Measurements from ENCODE around the gene TSPAN5. TPM values are rescaled to one million over a fixed set of nuclear protein-coding genes. Genes with fewer than 3 reads are reported as not detected.

The TSPAN5 gene
- total RNA-seq, 1 donor from 2014 or later: 61.4 TPM

DNA sequence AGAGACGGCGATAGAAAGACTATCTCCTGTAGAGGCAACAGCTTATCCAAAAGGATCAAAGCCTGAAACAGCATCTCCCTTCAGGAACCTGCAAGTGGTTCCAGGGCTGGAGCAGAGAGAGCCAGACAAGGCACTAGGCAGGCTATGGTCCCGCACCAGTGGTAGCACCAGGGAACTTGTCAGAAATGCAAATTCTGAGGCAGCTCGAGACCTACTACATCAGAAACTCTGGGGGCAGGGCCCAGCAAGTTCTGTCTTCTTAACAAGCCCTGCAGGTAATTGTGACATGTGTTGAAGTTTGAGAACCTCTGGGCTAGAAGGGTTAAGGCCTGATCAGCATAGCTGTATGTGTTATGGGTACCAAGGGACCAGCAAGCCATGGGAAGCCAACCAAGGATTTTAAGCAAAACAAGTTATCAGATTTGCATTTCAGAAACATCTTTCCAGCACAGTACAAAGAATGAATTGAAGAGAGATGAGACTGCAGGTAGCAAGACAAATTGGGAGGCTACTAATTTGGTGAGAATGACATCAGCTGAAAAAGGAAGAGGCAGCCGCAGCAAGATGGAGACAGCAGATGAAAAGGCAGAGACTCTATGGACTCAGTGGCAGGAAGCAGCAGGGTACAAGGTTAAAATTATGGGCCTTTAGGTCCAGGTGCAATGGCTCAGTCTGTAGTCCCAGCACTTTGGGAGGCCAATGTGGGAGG, 139.7 kb downstream of the TSPAN5 start:
- peaks cover 88% of the 10 kb centered on the region for H3K4me1 Mint-ChIP-seq (ENCODE audit: low read depth, unreplicated experiment)
- H4K20me1 ChIP-seq (ENCODE audit: insufficient read depth, low read length): no peaks in the 10 kb centered on the region
- H3K4me3 Mint-ChIP-seq (ENCODE audit: unreplicated experiment): peak overlapping the region; percentile 42
- no peaks in the 10 kb centered on the region for H3K36me3 ChIP-seq (ENCODE audit: insufficient read depth, low read length)
- no peak overlapping the region for H2AFZ ChIP-seq (ENCODE audit: low read depth, low read length)
- peak overlapping the region; percentile 99 for H3K27ac Mint-ChIP-seq (ENCODE audit: unreplicated experiment)
- peaks cover 74% of the 10 kb centered on the region for H3K79me2 ChIP-seq (ENCODE audit: insufficient read depth, low read length)
- no peaks in the 10 kb centered on the region for H3K9me3 Mint-ChIP-seq (ENCODE audit: unreplicated experiment)
- H3K9ac ChIP-seq (ENCODE audit: low read length): peak overlapping the region; percentile 80
- peak overlapping the region; percentile 65 for H3K4me2 ChIP-seq (ENCODE audit: low read length)
- H3K4me3 ChIP-seq (ENCODE audit: insufficient read depth, low read depth, low read length): no peak overlapping the region
- peaks cover 87% of the 10 kb centered on the region for H3K4me1 ChIP-seq (ENCODE audit: insufficient read depth, low read length)
- H3K36me3 Mint-ChIP-seq (ENCODE audit: low read depth, unreplicated experiment): no peaks in the 10 kb centered on the region
- FAIRE-seq: no peak
- H3K27ac ChIP-seq (ENCODE audit: low read depth, low read length): peak overlapping the region; percentile 97
- no peaks in the 10 kb centered on the region for H3K27me3 ChIP-seq (ENCODE audit: insufficient read depth, low read length)
- TF ChIP-seq, protein P1, sequence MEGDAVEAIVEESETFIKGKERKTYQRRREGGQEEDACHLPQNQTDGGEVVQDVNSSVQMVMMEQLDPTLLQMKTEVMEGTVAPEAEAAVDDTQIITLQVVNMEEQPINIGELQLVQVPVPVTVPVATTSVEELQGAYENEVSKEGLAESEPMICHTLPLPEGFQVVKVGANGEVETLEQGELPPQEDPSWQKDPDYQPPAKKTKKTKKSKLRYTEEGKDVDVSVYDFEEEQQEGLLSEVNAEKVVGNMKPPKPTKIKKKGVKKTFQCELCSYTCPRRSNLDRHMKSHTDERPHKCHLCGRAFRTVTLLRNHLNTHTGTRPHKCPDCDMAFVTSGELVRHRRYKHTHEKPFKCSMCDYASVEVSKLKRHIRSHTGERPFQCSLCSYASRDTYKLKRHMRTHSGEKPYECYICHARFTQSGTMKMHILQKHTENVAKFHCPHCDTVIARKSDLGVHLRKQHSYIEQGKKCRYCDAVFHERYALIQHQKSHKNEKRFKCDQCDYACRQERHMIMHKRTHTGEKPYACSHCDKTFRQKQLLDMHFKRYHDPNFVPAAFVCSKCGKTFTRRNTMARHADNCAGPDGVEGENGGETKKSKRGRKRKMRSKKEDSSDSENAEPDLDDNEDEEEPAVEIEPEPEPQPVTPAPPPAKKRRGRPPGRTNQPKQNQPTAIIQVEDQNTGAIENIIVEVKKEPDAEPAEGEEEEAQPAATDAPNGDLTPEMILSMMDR (IDR thresholded peaks at IDR 0.05; ENCODE audit: insufficient read depth, low read depth, low read length): no peak
- no peak for TF ChIP-seq EZH2 (IDR thresholded peaks at IDR 0.05; ENCODE audit: insufficient read depth, low read length)
- H3K27me3 Mint-ChIP-seq (ENCODE audit: low read depth, unreplicated experiment): no peaks in the 10 kb centered on the region
- H3K9me3 ChIP-seq (ENCODE audit: insufficient read depth, low read depth, low read length): no peaks in the 10 kb centered on the region
- no peak for DNase-seq (ENCODE audit: low read depth)

DNA sequence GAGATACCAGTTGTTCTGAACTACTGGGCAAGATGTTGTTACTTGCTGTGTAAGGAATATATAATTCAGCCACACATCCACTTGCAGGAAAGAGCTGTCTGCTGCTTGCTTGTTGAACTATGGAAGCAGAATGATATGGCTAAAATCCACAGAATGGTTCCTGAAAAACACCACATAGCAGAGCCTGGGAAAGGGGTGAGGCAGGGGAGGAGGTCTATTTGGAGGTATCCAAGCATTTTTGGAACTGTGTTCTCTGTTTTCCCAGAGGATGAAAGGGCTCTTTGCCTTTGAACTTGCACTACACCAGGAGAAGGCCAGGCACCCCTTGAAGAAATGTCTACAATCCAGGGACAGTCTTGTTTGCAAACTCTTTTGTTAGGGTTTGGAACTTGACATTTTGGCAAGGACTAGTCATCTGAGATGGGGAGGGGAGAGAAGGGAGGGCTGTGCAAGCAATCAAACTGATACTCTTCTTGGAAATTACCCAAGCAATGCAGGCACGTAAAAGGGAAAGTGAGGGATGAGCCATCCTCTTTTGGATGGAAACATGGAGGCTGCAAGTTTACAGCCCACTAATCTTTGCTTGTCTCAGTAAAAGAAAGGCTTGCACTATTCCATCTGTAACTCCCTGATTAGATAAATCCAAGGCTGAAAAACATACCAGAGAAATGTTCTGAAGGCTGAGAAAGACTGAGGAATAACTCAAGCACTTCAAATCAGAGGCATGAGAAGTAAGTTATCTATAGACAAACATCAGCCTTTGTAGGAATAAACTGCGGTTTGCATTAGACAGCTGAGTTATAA, 141.0 kb downstream of the TSPAN5 start:
- Mint-ChIP-seq H3K27me3 (ENCODE audit: low read depth, unreplicated experiment) (no peaks in the 10 kb centered on the region), H3K9me3 (ENCODE audit: unreplicated experiment) (no peaks in the 10 kb centered on the region), H3K4me1 (ENCODE audit: low read depth, unreplicated experiment) (peaks cover 89% of the 10 kb centered on the region), H3K4me3 (ENCODE audit: unreplicated experiment) (no peak overlapping the region), H3K36me3 (ENCODE audit: low read depth, unreplicated experiment) (no peaks in the 10 kb centered on the region), H3K27ac (ENCODE audit: unreplicated experiment) (peak overlapping the region; percentile 99)
- peak overlapping the region; percentile 65 for H3K4me2 ChIP-seq (ENCODE audit: low read length)
- TF ChIP-seq, protein P1 (IDR thresholded peaks at IDR 0.05; ENCODE audit: insufficient read depth, low read depth, low read length): no peak
- no peak for TF ChIP-seq EZH2 (IDR thresholded peaks at IDR 0.05; ENCODE audit: insufficient read depth, low read length)
- peak; percentile 83 for DNase-seq (ENCODE audit: low read depth)
- H3K27me3 ChIP-seq (ENCODE audit: insufficient read depth, low read length): no peaks in the 10 kb centered on the region
- peak; percentile 58 for FAIRE-seq
- no peaks in the 10 kb centered on the region for H3K36me3 ChIP-seq (ENCODE audit: insufficient read depth, low read length)
- no peaks in the 10 kb centered on the region for H3K9me3 ChIP-seq (ENCODE audit: insufficient read depth, low read depth, low read length)
- peaks cover 84% of the 10 kb centered on the region for H3K79me2 ChIP-seq (ENCODE audit: insufficient read depth, low read length)
- no peaks in the 10 kb centered on the region for H4K20me1 ChIP-seq (ENCODE audit: insufficient read depth, low read length)
- peak overlapping the region; percentile 80 for H3K9ac ChIP-seq (ENCODE audit: low read length)
- peak overlapping the region; percentile 97 for H3K27ac ChIP-seq (ENCODE audit: low read depth, low read length)
- peak overlapping the region; percentile 7 for H3K4me3 ChIP-seq (ENCODE audit: insufficient read depth, low read depth, low read length)
- H2AFZ ChIP-seq (ENCODE audit: low read depth, low read length): no peak overlapping the region
- peaks cover 74% of the 10 kb centered on the region for H3K4me1 ChIP-seq (ENCODE audit: insufficient read depth, low read length)
